HFF-Myc (cell line): ENCODE measurements around the gene TP53BP2.
"Not testable (repeated sequence)": the region's sequence is repeated elsewhere in the genome, so short reads cannot be mapped to it uniquely, and the experiment has no call there.

Experiments used
- DNase-seq: peaks from one replicate; pipeline ENCODE4 v3.0.0-alpha.2; 2011; ENCODE audit warnings: low read depth; ENCODE audit errors: extremely low read depth
- H3K4me3 ChIP-seq: replicated peaks from 2 replicates; pipeline ENCODE4 v1.5.1; 2011; ENCODE audit warnings: low read depth, mild to moderate bottlenecking, control low read depth, low read length
- CTCF ChIP-seq: IDR thresholded peaks from 2 replicates; pipeline ENCODE4 v1.5.1; 2012; ENCODE audit warnings: mild to moderate bottlenecking, low read depth, low read length, control low read depth; ENCODE audit errors: missing control alignments

The TP53BP2 gene

GRCh38 chr1:223842784-223843183 lies 3.0 kb downstream of the TP53BP2 start:
- TF ChIP-seq CTCF = no peak
- H3K4me3 ChIP-seq = no peak overlapping the region
- DNase-seq = no peak

DNA sequence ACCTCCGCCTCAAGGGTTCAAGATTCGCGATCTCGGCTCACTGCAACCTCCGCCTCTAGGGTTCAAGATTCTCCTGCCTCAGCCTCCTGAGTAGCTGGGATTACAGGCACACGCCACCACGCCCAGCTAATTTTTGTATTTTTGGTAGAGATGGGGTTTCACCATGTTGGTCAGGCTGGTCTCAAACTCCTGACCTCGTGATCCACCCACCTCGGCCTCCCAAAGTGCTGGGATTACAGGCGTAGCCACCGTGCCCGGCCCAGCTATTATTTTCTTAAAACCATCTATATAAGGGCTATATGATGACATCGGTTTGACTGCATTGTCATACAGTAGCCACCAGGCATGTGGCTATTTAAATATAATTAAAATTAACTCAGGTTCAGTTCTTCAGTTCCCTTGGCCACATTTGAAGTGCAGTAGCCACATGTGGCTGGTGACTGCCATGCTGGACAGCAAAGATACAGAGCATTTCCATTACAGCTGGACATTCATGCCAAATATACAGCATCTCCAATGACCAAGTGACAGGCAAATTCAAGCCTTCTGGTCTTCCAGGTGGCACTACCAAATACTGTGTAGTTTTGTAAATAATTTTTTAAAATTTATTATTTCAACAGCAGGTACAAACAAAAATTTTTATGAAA lies 3.6 kb downstream of the TP53BP2 start:
- not testable (repeated sequence) for H3K4me3 ChIP-seq, DNase-seq

GRCh38 chr1:223840254-223840653 lies 5.5 kb downstream of the TP53BP2 start:
- DNase-seq = no peak
- no peak for TF ChIP-seq CTCF

DNA sequence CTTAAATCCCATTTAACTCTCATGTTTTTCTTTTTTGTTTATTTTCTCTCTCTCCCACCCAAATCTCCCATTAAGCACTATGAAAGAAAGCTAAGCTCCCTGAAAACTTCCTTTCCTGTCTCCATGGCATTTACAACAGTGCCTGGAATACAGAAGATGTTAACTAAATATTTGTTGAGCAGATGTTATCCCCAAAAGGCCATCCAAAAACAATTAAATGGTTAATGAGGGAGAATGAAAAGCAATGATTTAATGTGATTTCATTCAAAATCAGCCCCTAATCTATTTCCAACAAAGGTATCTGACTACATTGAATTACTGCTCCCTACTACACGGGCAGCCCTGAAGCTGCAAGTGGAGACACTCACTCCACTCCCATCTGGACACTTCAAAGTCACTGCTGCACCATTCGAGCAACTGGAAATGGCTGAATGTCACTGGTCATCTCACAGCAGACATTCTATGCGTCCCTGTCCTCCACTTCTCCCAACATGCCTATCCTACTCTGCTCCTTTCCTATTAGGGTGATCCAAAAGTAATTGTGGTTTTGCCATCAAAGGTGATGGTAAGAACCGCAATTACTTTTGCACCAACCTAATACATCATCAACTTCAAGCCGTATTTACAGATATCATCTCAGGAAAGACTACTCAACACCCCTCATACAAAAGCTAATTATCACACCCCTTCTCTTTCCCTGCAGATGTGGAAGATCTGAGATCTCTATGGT lies 7.5 kb downstream of the TP53BP2 start:
- H3K4me3 ChIP-seq = no peak overlapping the region
- DNase-seq = no peak
- TF ChIP-seq CTCF = no peak

More at GRCh38 chr1:223840254-223840653, 5.5 kb downstream of the TP53BP2 start:
- no peak overlapping the region for H3K4me3 ChIP-seq

DNA sequence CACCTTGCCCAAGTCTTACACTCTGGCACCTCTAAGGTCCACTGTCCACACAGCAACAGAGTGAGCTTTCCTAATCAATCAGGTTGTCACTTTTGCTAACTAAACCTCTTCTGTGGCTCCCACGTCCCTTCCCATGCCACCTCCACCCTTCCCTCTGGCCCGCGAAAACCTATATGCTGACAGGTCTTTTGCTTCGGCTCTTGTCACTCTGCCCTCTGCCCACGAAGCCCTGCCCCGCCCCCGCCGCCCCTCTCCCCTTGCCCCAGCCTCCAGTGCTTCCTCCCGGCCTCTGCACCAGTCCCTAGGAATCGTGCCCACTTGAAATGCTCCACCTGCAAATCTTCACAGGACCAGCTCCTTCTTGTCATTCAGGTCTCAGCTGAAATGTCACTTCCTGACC lies 8.1 kb downstream of the TP53BP2 start:
- DNase-seq = no peak
- no peak overlapping the region for H3K4me3 ChIP-seq
- TF ChIP-seq CTCF = no peak

DNA sequence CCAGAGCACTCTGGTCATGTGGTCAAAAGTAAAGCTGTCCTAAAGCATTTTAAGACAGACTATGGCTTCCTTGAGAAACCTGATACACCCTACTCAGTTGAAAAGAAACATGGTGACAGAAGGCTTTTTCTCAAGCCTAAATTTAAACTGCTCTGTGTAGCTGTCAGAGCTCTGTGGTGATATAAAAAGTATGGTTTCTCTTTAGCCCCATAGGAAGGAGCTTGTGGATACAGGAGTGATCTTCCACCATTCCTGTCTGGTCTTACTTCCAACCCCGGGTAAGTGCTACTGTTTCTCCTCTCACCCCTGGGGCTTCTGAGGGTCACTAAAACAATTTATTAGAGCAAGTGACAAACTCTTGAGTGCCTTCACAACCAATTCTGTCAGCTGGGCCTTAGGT lies 8.5 kb downstream of the TP53BP2 start:
- H3K4me3 ChIP-seq = no peak overlapping the region
- no peak for TF ChIP-seq CTCF
- no peak for DNase-seq

DNA sequence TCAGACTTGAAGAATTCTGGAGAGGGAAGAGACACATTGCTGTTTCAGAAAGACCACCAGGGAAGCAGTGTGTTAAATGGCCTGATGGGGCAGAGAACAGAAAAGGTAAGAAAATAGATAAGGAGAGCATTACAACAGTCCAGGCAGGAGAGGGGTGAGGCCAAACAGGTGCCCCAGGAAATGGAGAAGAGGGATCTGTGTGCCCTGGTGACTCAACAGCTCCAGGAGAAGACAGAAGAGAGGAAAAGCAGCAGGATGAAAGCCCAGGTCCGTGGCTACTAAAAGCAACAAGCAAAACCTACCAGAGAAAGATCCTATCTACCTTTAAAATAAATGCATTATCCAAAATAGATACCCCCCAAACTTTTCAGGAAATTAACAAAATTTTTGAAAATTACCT lies 9.2 kb downstream of the TP53BP2 start:
- H3K4me3 ChIP-seq = no peak overlapping the region
- TF ChIP-seq CTCF = no peak
- no peak for DNase-seq
